Measurements from ENCODE around the gene CHRM5. TPM values are rescaled to one million over a fixed set of nuclear protein-coding genes. Genes with fewer than 3 reads are reported as not detected.

Gene CHRM5
- total and polyA plus RNA-seq, 9 of the 15 experiments (the other 6 are each of a cell fraction or from before 2014, with no cell fraction given) = not detected

- peak in 1 of 4 experiments; percentile 14 for DNase-seq (ENCODE audit: extremely low read depth in 1 of 4, low spot score in 3 of 4)
- Histone ChIP-seq H2AFZ (ENCODE audit: low read depth, low read length) (no peak overlapping the region), H3K4me1 (replicated peaks in 1 of 2; ENCODE audit: control insufficient read depth in 2 of 2, insufficient read depth in 2 of 2, low read length in 2 of 2) (no peaks in the 10 kb centered on the region), H3K36me3 (ENCODE audit: control insufficient read depth, insufficient read depth, low read length) (no peaks in the 10 kb centered on the region), H3K27me3 (ENCODE audit: control insufficient read depth in 2 of 2, insufficient read depth in 2 of 2, low read length in 2 of 2) (peaks cover 0 to 3% of the 10 kb centered on the region in 2 experiments; a peak in 1 of 5 replicates), H3K4me3 (no peak overlapping the region), H3K9ac (ENCODE audit: insufficient read depth in 1 of 2, low read depth in 2 of 2, low read length in 2 of 2) (no peak overlapping the region), H3K9me1 (ENCODE audit: control insufficient read depth, insufficient read depth, low read length) (no peaks in the 10 kb centered on the region), H3K4me2 (ENCODE audit: insufficient read depth, low read length) (no peak overlapping the region), H3K9me3 (replicated peaks; ENCODE audit: control insufficient read depth, insufficient read depth, low read depth, low read length) (no peaks in the 10 kb centered on the region), H4K20me1 (replicated peaks; ENCODE audit: control insufficient read depth, insufficient read depth, low read length) (no peaks in the 10 kb centered on the region), H3K79me2 (ENCODE audit: control insufficient read depth, insufficient read depth, low read length) (no peaks in the 10 kb centered on the region), H3K27ac (ENCODE audit: extremely low read depth, low read depth, low read length) (no peak overlapping the region)
- peak; percentile 72 for ATAC-seq
- intact Hi-C loops (cut with micrococcal nuclease) = no loop called here
- TF ChIP-seq CHD2 (IDR thresholded peaks at IDR 0.05; ENCODE audit: low read depth, low read length) (peak; percentile 85), HDAC2 (IDR thresholded peaks at IDR 0.05) (no peak)
- no peak for FAIRE-seq
- ChIA-PET CTCF (ENCODE audit: low intra/inter-chr PET ratio) (no interaction called here), POLR2A (no interaction called here)
- in situ Hi-C loops (cut with MboI) = no loop called here
- WGBS (ENCODE audit: insufficient coverage, low coverage, missing lambda C conversion rate) = 5% methylated on average over 6 of the region's 6 CpGs
- BruUV-seq (replicated peaks) = no TSS peak
Observed at GRCh38 chr15:34070003-34070402, 101.7 kb downstream of the CHRM5 start.

DNA sequence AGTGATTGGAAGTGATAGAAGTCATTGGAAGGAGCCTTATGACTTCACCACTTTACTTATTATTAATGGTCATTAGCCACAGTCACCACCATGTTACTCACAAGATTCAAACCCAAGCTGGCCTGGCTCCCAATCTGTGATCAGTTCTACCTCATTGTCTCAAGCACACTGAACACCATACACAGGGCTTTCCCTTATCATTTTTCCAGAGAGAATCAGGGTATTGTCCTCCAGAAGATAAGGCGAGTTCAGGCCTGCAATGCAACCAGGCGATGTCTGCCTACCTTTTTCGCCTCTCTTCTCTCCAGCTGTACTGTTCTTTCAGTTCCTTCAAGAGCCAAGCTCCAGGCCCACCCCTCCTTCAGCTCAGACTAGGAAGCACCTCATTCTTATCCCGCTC, 108.5 kb downstream of the CHRM5 start:
- FAIRE-seq = no peak
- WGBS (ENCODE audit: insufficient coverage, low coverage, missing lambda C conversion rate) = 28% methylated on average over 4 of the region's 4 CpGs
- DNase-seq (ENCODE audit: extremely low read depth in 1 of 4, low spot score in 3 of 4) = peak in 1 of 4 experiments; percentile 11
- no TSS peak for BruUV-seq (replicated peaks)
- Histone ChIP-seq H3K79me2 (ENCODE audit: control insufficient read depth, insufficient read depth, low read length) (no peaks in the 10 kb centered on the region), H3K36me3 (ENCODE audit: control insufficient read depth, insufficient read depth, low read length) (no peaks in the 10 kb centered on the region), H3K4me3 (no peak overlapping the region), H2AFZ (ENCODE audit: low read depth, low read length) (no peak overlapping the region), H3K9me1 (ENCODE audit: control insufficient read depth, insufficient read depth, low read length) (no peaks in the 10 kb centered on the region), H3K27me3 (ENCODE audit: control insufficient read depth in 2 of 2, insufficient read depth in 2 of 2, low read length in 2 of 2) (no peaks in the 10 kb centered on the region), H3K9ac (ENCODE audit: insufficient read depth in 1 of 2, low read depth in 2 of 2, low read length in 2 of 2) (no peak overlapping the region), H4K20me1 (replicated peaks; ENCODE audit: control insufficient read depth, insufficient read depth, low read length) (no peaks in the 10 kb centered on the region), H3K4me2 (ENCODE audit: insufficient read depth, low read length) (no peak overlapping the region), H3K27ac (ENCODE audit: extremely low read depth, low read depth, low read length) (no peak overlapping the region), H3K9me3 (replicated peaks; ENCODE audit: control insufficient read depth, insufficient read depth, low read depth, low read length) (no peaks in the 10 kb centered on the region), H3K4me1 (replicated peaks in 1 of 2; ENCODE audit: control insufficient read depth in 2 of 2, insufficient read depth in 2 of 2, low read length in 2 of 2) (peaks cover 0 to 9% of the 10 kb centered on the region in 2 experiments; a peak in 3 of 5 replicates)
- no peak; the same call in 2 of the 3 replicates for ATAC-seq
- intact Hi-C loops (cut with micrococcal nuclease) = no loop called here
- TF ChIP-seq, protein P1, sequence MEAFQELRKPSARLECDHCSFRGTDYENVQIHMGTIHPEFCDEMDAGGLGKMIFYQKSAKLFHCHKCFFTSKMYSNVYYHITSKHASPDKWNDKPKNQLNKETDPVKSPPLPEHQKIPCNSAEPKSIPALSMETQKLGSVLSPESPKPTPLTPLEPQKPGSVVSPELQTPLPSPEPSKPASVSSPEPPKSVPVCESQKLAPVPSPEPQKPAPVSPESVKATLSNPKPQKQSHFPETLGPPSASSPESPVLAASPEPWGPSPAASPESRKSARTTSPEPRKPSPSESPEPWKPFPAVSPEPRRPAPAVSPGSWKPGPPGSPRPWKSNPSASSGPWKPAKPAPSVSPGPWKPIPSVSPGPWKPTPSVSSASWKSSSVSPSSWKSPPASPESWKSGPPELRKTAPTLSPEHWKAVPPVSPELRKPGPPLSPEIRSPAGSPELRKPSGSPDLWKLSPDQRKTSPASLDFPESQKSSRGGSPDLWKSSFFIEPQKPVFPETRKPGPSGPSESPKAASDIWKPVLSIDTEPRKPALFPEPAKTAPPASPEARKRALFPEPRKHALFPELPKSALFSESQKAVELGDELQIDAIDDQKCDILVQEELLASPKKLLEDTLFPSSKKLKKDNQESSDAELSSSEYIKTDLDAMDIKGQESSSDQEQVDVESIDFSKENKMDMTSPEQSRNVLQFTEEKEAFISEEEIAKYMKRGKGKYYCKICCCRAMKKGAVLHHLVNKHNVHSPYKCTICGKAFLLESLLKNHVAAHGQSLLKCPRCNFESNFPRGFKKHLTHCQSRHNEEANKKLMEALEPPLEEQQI (IDR thresholded peaks at IDR 0.05) = no peak
- TF ChIP-seq ARID1B (IDR thresholded peaks at IDR 0.05) = 0 out of 2 replicates have a peak, but pooled peaks have one; percentile 12
- peak; percentile 78 for TF ChIP-seq SOX6 (IDR thresholded peaks at IDR 0.05)
- TF ChIP-seq CBFA2T3 (IDR thresholded peaks at IDR 0.05) = peak; percentile 53
- CTCF ChIA-PET (ENCODE audit: low intra/inter-chr PET ratio) = no interaction called here
- POLR2A ChIA-PET = no interaction called here
- in situ Hi-C loops (cut with MboI) = no loop called here

Data from K562 (cell line).